Kidney epithelial cell (primary cell): ENCODE results near the gene ERGIC1. TPM values are rescaled to one million over a fixed set of nuclear protein-coding genes. Genes with fewer than 3 reads are reported as not detected.

Source experiments
- DNase-seq: peaks from one replicate; pipeline ENCODE4 v3.0.0-alpha.2; 2010; ENCODE audit warnings: low read depth
- H3K27me3 ChIP-seq: 2 replicates; pipeline ENCODE4 v1.6.0; 2011; ENCODE audit warnings: low read length; ENCODE audit not compliant: control insufficient read depth, insufficient read depth
- H3K36me3 ChIP-seq: 2 replicates; pipeline ENCODE4 v1.5.1; 2011; ENCODE audit warnings: low read length; ENCODE audit not compliant: control insufficient read depth, insufficient read depth
- H3K4me3 ChIP-seq: 2 replicates; pipeline ENCODE4 v1.5.1; 2011; ENCODE audit warnings: low read depth, mild to moderate bottlenecking, control low read depth, low read length
- total RNA-seq: library from RNA; depleted of rRNA; stranded (reverse); fragments of >200 nt; gene quantifications from 2 replicates; pipeline ENCODE4 v1.2.3, GENCODE V29; 2015
- TF ChIP-seq, protein P1 (sequence below): IDR thresholded peaks from 2 replicates; pipeline ENCODE4 v1.5.1; 2011; ENCODE audit warnings: mild to moderate bottlenecking, moderate library complexity, low read length, control low read depth, inconsistent platforms; ENCODE audit not compliant: insufficient read depth, poor library complexity, severe bottlenecking

Gene ERGIC1
- total RNA-seq, 1 donor from 2014 or later = 183 TPM

- no peak overlapping the region for H3K4me3 ChIP-seq
- TF ChIP-seq, protein P1, sequence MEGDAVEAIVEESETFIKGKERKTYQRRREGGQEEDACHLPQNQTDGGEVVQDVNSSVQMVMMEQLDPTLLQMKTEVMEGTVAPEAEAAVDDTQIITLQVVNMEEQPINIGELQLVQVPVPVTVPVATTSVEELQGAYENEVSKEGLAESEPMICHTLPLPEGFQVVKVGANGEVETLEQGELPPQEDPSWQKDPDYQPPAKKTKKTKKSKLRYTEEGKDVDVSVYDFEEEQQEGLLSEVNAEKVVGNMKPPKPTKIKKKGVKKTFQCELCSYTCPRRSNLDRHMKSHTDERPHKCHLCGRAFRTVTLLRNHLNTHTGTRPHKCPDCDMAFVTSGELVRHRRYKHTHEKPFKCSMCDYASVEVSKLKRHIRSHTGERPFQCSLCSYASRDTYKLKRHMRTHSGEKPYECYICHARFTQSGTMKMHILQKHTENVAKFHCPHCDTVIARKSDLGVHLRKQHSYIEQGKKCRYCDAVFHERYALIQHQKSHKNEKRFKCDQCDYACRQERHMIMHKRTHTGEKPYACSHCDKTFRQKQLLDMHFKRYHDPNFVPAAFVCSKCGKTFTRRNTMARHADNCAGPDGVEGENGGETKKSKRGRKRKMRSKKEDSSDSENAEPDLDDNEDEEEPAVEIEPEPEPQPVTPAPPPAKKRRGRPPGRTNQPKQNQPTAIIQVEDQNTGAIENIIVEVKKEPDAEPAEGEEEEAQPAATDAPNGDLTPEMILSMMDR = no peak
- peak; percentile 96 for DNase-seq
- H3K36me3 ChIP-seq = peaks cover 3% of the 10 kb centered on the region
- H3K27me3 ChIP-seq = no peaks in the 10 kb centered on the region
Measured at GRCh38 chr5:172931001-172931536, 97.0 kb downstream of the ERGIC1 start.

DNA sequence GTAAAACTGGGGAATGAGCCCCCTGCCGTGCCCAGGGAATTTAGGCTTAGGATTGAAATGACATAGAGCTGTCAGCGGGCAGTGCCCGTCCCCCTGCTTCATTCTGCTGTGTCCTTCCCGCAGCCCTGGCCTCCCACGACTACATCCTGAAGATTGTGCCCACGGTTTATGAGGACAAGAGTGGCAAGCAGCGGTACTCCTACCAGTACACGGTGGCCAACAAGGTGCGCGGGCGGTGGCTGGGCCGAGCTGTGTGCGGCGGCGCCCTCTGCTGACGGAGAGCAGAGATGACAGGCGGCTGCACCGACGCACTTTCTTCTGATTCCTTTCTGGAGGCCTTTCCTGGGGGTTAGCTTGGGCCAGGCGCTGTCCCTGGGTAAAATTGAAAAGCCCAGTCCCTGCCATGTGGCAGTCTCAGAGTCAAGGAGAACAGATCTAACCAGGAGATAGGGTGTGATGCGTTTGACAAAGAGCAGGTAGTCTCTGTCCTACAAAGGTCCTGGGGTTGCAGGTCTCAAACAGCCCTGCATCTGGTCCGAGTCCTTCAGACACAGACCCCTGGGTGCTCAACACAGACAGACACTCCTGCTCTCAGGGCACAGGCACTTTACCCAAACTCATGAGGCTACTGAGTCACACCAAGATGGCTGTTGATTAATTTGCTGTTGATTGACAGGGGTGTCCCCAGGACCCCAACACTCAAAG is 98.4 kb downstream of the ERGIC1 start:
- Histone ChIP-seq H3K36me3 (peaks cover 3% of the 10 kb centered on the region), H3K4me3 (no peak overlapping the region), H3K27me3 (no peaks in the 10 kb centered on the region)
- no peak for DNase-seq
- TF ChIP-seq, protein P1 = peak; percentile 96

- TF ChIP-seq, protein P1 = no peak
- Histone ChIP-seq H3K4me3 (no peak overlapping the region), H3K36me3 (peaks cover 1% of the 10 kb centered on the region), H3K27me3 (no peaks in the 10 kb centered on the region)
- DNase-seq = no peak
Measured at GRCh38 chr5:172933238-172933637, 99.2 kb downstream of the ERGIC1 start.

DNA sequence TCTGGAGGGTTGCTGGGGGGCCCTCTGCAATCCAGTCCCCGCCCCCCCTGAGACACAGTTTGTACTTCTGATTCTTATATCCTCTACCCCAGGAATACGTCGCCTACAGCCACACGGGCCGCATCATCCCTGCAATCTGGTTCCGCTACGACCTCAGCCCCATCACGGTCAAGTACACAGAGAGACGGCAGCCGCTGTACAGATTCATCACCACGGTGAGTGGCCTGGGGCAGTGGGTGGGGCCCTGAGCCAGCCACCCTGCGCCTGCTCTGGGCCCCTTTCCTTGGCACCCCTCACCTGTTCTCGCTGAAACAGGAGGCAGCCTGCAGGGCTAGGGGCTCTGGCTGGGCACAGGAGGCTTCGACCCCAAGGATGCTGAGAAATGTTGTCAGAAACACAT is 101.0 kb downstream of the ERGIC1 start:
- TF ChIP-seq, protein P1 = no peak
- Histone ChIP-seq H3K36me3 (peaks cover 1% of the 10 kb centered on the region), H3K27me3 (no peaks in the 10 kb centered on the region), H3K4me3 (no peak overlapping the region)
- DNase-seq = no peak

DNA sequence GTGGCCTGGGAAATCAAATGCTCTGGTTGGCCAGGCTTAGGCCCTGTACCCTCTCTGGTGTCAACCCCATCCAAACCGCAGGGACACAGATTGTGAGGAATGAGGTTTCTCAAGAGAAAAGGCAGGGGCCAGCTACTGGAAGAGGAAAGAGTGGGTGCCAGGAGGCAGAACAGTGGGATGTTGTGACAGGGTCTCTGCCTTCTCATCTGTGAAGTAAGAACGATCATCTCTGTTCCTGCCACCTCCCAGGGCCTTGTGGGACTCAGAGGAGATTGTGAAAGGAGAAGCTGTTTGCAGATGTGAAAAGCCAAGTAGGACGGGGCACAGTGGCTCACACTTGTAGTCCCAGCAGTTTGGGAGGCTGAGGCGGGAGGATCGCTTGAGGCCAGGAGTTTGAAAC is 102.3 kb downstream of the ERGIC1 start:
- Histone ChIP-seq H3K36me3 (peaks cover 1% of the 10 kb centered on the region), H3K27me3 (no peaks in the 10 kb centered on the region), H3K4me3 (no peak overlapping the region)
- TF ChIP-seq, protein P1 = no peak
- no peak for DNase-seq

DNA sequence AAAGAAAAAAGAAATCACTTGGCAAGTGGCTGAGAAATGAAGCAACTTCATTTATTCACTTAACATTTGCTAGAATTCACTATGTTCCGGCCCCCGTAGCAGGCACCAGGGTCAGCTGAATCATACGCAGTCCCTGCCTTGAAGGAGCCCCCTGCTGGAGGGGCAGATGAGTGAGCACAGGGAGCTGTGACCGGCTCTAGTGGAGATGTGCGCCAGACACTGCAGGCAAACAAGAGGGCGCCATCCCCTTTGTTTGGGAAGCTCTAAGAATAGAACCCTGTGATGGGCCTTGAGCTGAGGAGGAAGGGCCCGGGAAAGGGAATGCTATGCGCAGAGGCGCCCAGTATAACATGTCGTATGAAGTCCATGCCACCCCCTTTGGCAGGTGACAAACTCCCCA is 105.0 kb downstream of the ERGIC1 start:
- Histone ChIP-seq H3K4me3 (no peak overlapping the region), H3K27me3 (no peaks in the 10 kb centered on the region), H3K36me3 (peaks cover 1% of the 10 kb centered on the region)
- TF ChIP-seq, protein P1 = peak; percentile 42
- DNase-seq = no peak
